HCT116 (cell line): ENCODE results near the gene SLC15A3. TPM values are rescaled to one million over a fixed set of nuclear protein-coding genes. Genes with fewer than 3 reads are reported as not detected.

Experiments used
- ATAC-seq: fragments of 200-7000 bp; cut with Tn5 transposase; 2 replicates; pipeline ENCODE4 v1.9.1; 2020; ENCODE audit warnings: mild to moderate bottlenecking, moderate library complexity
- Bru-seq: library from RNA; stranded (reverse); fragments of 400-500 nt; gene quantifications from one replicate; lab custom pipeline; 2021; lab: Mats Ljungman, UMichigan
- BruChase-seq, 2 experiments: library from RNA; stranded (reverse); fragments of 400-500 nt; gene quantifications; one replicate each; lab custom pipeline; 2021; lab: Mats Ljungman, UMichigan
- BruUV-seq: library from RNA; stranded (reverse); fragments of 400-500 nt; replicated peaks from 2 replicates; lab custom pipeline; 2021; lab: Mats Ljungman, UMichigan
- CTCF ChIA-PET: fragments of 300-600 bp; sonication (Branson Sonifier 250); formaldehyde crosslinking; loops from one replicate; lab custom pipeline; 2021; ENCODE audit warnings: antibody characterized with exemption; lab: Charles Lee
- POLR2A ChIA-PET: fragments of 300-600, 350-600 bp; sonication (Branson Sonifier 250); formaldehyde crosslinking; loops from one replicate; lab custom pipeline; 2021; ENCODE audit warnings: antibody characterized with exemption; lab: Charles Lee
- RAD21 ChIA-PET, 2 experiments: fragments of 300-600 bp; sonication (Branson Sonifier 250); formaldehyde crosslinking; loops; one replicate each; lab custom pipeline; 2023; ENCODE audit warnings: low total read pairs in 2 of 2; ENCODE audit not compliant: uncharacterized antibody in 2 of 2, unreplicated experiment in 2 of 2, low non-redundant PET in 1 of 2; lab: Charles Lee
- DNase-seq: peaks from one replicate; pipeline ENCODE4 v3.0.0-alpha.2; 2010; ENCODE audit warnings: low read depth, low spot score
- H2AFZ ChIP-seq: fragments of 200-600 bp; shearing (Covaris generic), sonication (generic); 2 replicates; pipeline ENCODE4 v1.6.1; 2017; ENCODE audit warnings: low read depth, mixed run types, mixed read lengths, antibody characterized with exemption, low read length; ENCODE audit not compliant: poor library complexity, severe bottlenecking
- H3K27ac ChIP-seq: 2 replicates; pipeline ENCODE4 v1.5.1; 2012; ENCODE audit warnings: low read depth, low read length
- H3K27me3 ChIP-seq: fragments of 200-600 bp; sonication (generic); 2 replicates; pipeline ENCODE4 v1.6.1; 2016; ENCODE audit warnings: mixed run types, low read length, mixed read lengths; ENCODE audit not compliant: insufficient read depth
- H3K36me3 ChIP-seq, 2 experiments: fragments of 200-500 bp in 1 of 2; fragments of 200-600 bp in 1 of 2; sonication (Bioruptor generic) in 1 of 2; sonication (generic) in 1 of 2; 2 replicates each; pipeline versions ENCODE4 v1.5.1 to v1.6.1; 2014 to 2016; ENCODE audit warnings: low read length in 2 of 2, inconsistent platforms in 1 of 2, mixed read lengths in 1 of 2, mixed run types in 1 of 2; ENCODE audit not compliant: insufficient read depth in 2 of 2, control insufficient read depth in 1 of 2
- H3K4me1 ChIP-seq, 2 experiments: fragments of 200-600 bp in 1 of 2; sonication (generic) in 1 of 2; 2 replicates each; pipeline versions ENCODE4 v1.5.1 to v1.6.1; 2012 to 2017; ENCODE audit warnings: low read length in 2 of 2, inconsistent platforms in 1 of 2, mild to moderate bottlenecking in 1 of 2, mixed read lengths in 1 of 2, mixed run types in 1 of 2, moderate library complexity in 1 of 2; ENCODE audit not compliant: insufficient read depth in 2 of 2, control insufficient read depth in 1 of 2
- H3K4me2 ChIP-seq: fragments of 200-600 bp; sonication (generic); 2 replicates; pipeline ENCODE4 v1.6.1; 2017; ENCODE audit warnings: mixed run types, low read length, mixed read lengths
- H3K4me3 ChIP-seq, 2 experiments: fragments of 200-600 bp in 1 of 2; sonication (generic) in 1 of 2; replicated peaks in 1 of 2; 2 replicates each; pipeline ENCODE4 v1.5.1; 2011 to 2016; ENCODE audit warnings: low read length in 2 of 2, control low read depth in 1 of 2, low read depth in 1 of 2, mild to moderate bottlenecking in 1 of 2, mixed read lengths in 1 of 2, mixed run types in 1 of 2
- H3K79me2 ChIP-seq: fragments of 200-600 bp; sonication (generic); 2 replicates; pipeline ENCODE4 v1.6.1; 2017; ENCODE audit warnings: mild to moderate bottlenecking, mixed run types, low read length, moderate library complexity, mixed read lengths; ENCODE audit not compliant: insufficient read depth
- H3K9ac ChIP-seq: fragments of 200-600 bp; sonication (generic); 2 replicates; pipeline ENCODE4 v1.6.1; 2016; ENCODE audit warnings: low read length, mixed read lengths
- H3K9me2 ChIP-seq: fragments of 200-600 bp; sonication (generic), shearing (Covaris generic); 2 replicates; pipeline ENCODE4 v1.6.1; 2017; ENCODE audit warnings: mixed run types, mild to moderate bottlenecking, moderate library complexity; ENCODE audit not compliant: insufficient read depth
- H3K9me3 ChIP-seq, 2 experiments: fragments of 200-500 bp in 1 of 2; fragments of 200-600 bp in 1 of 2; sonication (Bioruptor generic) in 1 of 2; sonication (generic) in 1 of 2; 2 replicates each; pipeline ENCODE4 v1.6.1; 2014 to 2017; ENCODE audit warnings: low read length in 2 of 2, mixed read lengths in 2 of 2, inconsistent platforms in 1 of 2, low read depth in 1 of 2, mild to moderate bottlenecking in 1 of 2, mixed run types in 1 of 2, moderate library complexity in 1 of 2; ENCODE audit not compliant: control insufficient read depth in 1 of 2, insufficient read depth in 1 of 2
- H4K20me1 ChIP-seq: fragments of 200-600 bp; sonication (generic), shearing (Covaris generic); 2 replicates; pipeline ENCODE4 v1.6.1; 2017; ENCODE audit warnings: mixed run types, mild to moderate bottlenecking, moderate library complexity; ENCODE audit not compliant: insufficient read depth
- CBX3 ChIP-seq: IDR thresholded peaks from 2 replicates; pipeline ENCODE4 v1.6.1; 2012; ENCODE audit warnings: low read depth
- ELF1 ChIP-seq: IDR thresholded peaks from 2 replicates; pipeline ENCODE4 v1.6.1; 2012; ENCODE audit warnings: low read depth, borderline replicate concordance
- POLR2AphosphoS5 ChIP-seq: IDR thresholded peaks from 2 replicates; pipeline ENCODE4 v1.6.1; 2011; ENCODE audit warnings: mild to moderate bottlenecking, low read depth, low read length, moderate library complexity
- intact Hi-C: fragments of 100-400 bp; cut with micrococcal nuclease; formaldehyde crosslinking; loops from 2 replicates; pipeline ENCODE4 v1.10.0; 2022
- long read RNA-seq: library from polyadenylated mRNA; unstranded; transcript quantifications from one replicate; pipeline ENCODE4 v2.0.0, GENCODE V29; 2021; ENCODE audit not compliant: unreplicated experiment
- polyA plus RNA-seq: library from polyadenylated mRNA; unstranded; fragments of >200 nt; gene quantifications from 2 replicates; pipeline ENCODE4 v1.2.1, GENCODE V29; 2012; ENCODE audit warnings: missing spikeins
- total RNA-seq: library from RNA; stranded (reverse); gene quantifications from one replicate; pipeline ENCODE4 v1.2.1, GENCODE V29; 2021; ENCODE audit not compliant: unreplicated experiment

Gene SLC15A3
- total RNA-seq = not detected
- 0.09 TPM in 1 of 2 replicates, not detected in the other for polyA plus RNA-seq
- not detected for Bru-seq, nascent RNA
- BruChase-seq, experiment 1, labeled RNA remaining after a 6-hour chase = not detected
- BruChase-seq, experiment 2, labeled RNA remaining after a 2-hour chase = not detected
- long read RNA-seq = 0 reads

- Histone ChIP-seq H3K4me2 (no peak within 1 kb of the TSS), H2AFZ (no peak within 1 kb of the TSS), H3K9me2 (no peaks in the 10 kb centered on the region), H3K9me3 (no peaks in the 10 kb centered on the region), H3K36me3 (no peaks in the 10 kb centered on the region), H3K4me1 (no peaks in the 10 kb centered on the region), H4K20me1 (no peaks in the 10 kb centered on the region), H3K27ac (no peak within 1 kb of the TSS), H3K79me2 (no peaks in the 10 kb centered on the region), H3K9ac (no peak within 1 kb of the TSS), H3K4me3 (no peak within 1 kb of the TSS), H3K27me3 (no peaks in the 10 kb centered on the region)
- BruUV-seq = no TSS peak
- intact Hi-C loops = no loop called here
- POLR2A ChIA-PET = no interaction called here
- RAD21 ChIA-PET = no interaction called here
- no peak for TF ChIP-seq CBX3
- CTCF ChIA-PET = no interaction called here
- ATAC-seq (no peak), DNase-seq (no peak)
Observed at GRCh38 chr11:60951904-60952741, at the start of gene SLC15A3. Gene SLC15A3 (minus strand): TSS chr11:60952176. CDS start chr11:60951551, 625 bp downstream.

- POLR2A ChIA-PET = no interaction called here
Observed at GRCh38 chr11:61000426-61000825, 48.5 kb upstream of the SLC15A3 start.

More at GRCh38 chr11:61000426-61000825, 48.5 kb upstream of the SLC15A3 start:
- H3K4me1 ChIP-seq = peaks cover 3 to 11% of the 10 kb centered on the region in 2 experiments; a peak in 2 of 4 replicates
- no peak overlapping the region for H3K27ac ChIP-seq
- H4K20me1 ChIP-seq = no peaks in the 10 kb centered on the region
- TF ChIP-seq ELF1 = no peak
- TF ChIP-seq POLR2AphosphoS5 = no peak
- intact Hi-C loops = no loop called here
- H3K4me3 ChIP-seq = no peak overlapping the region
- H2AFZ ChIP-seq = no peak overlapping the region
- peaks cover 3% of the 10 kb centered on the region; the same call in 1 of the 2 replicates for H3K27me3 ChIP-seq
- BruUV-seq = no TSS peak
- no peaks in the 10 kb centered on the region for H3K9me3 ChIP-seq
- no peaks in the 10 kb centered on the region for H3K36me3 ChIP-seq
- ChIA-PET CTCF (no interaction called here), RAD21 (no interaction called here)
- no peak for DNase-seq
- no peaks in the 10 kb centered on the region for H3K9me2 ChIP-seq
- H3K79me2 ChIP-seq = no peaks in the 10 kb centered on the region
- no peak overlapping the region for H3K9ac ChIP-seq
- ATAC-seq = no peak
- no peak overlapping the region for H3K4me2 ChIP-seq
